Body of pancreas (tissue), 4 donors: Measurements from ENCODE around the gene SPIRE2.

Experiments
- POLR2A ChIP-seq, 3 donors: fragments of 450-650 bp; IDR thresholded peaks; one replicate each; pipeline ENCODE4 v1.6.1; 2016; ENCODE audit warnings: antibody characterized with exemption in 3 of 3, mild to moderate bottlenecking in 2 of 3
- TF ChIP-seq, protein P1 (sequence below), 7 experiments: fragments of 450-650 bp in 4 of 7; fragments of 200-600 bp in 3 of 7; sonication (generic) in 3 of 7; IDR thresholded peaks; one replicate each; pipeline ENCODE4 v1.5.1; 2016 to 2019; ENCODE audit warnings: antibody characterized with exemption in 7 of 7

DNA sequence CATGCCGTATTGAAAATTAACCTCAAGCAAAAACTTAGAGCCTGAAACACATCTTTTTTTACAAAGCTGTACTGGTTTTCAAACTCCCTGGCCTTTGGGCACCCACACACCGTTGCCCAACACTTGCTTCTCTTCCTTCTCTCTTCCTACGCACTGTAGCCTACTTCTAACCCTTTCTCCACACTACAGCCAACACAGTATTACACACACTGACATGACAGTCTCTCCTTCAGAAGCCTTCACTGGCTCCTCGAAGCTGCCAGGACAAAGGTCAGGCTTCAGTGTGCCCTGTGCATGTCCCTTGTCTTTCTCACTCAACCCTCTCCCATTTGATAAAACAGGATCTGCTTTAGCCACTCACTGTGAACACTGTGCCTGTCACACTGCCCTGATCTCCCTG, 19.8 kb upstream of the SPIRE2 start:
- TF ChIP-seq, protein P1, sequence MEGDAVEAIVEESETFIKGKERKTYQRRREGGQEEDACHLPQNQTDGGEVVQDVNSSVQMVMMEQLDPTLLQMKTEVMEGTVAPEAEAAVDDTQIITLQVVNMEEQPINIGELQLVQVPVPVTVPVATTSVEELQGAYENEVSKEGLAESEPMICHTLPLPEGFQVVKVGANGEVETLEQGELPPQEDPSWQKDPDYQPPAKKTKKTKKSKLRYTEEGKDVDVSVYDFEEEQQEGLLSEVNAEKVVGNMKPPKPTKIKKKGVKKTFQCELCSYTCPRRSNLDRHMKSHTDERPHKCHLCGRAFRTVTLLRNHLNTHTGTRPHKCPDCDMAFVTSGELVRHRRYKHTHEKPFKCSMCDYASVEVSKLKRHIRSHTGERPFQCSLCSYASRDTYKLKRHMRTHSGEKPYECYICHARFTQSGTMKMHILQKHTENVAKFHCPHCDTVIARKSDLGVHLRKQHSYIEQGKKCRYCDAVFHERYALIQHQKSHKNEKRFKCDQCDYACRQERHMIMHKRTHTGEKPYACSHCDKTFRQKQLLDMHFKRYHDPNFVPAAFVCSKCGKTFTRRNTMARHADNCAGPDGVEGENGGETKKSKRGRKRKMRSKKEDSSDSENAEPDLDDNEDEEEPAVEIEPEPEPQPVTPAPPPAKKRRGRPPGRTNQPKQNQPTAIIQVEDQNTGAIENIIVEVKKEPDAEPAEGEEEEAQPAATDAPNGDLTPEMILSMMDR (IDR thresholded peaks at IDR 0.05) = no peak
- no peak for TF ChIP-seq POLR2A (IDR thresholded peaks at IDR 0.05)
